Hindlimb muscle (tissue), 1 donor: ENCODE data around the gene CAPN10. TPM values are rescaled to one million over a fixed set of nuclear protein-coding genes. Genes with fewer than 3 reads are reported as not detected.

Experiments used
- DNase-seq: peaks from one replicate; pipeline ENCODE4 v3.0.0-alpha.2; 2013
- polyA plus RNA-seq: library from polyadenylated mRNA; unstranded; fragments of 120-200 nt; gene quantifications from one replicate; pipeline ENCODE4 v1.2.1, GENCODE V29; 2013; ENCODE audit not compliant: insufficient read length

The CAPN10 gene
- polyA plus RNA-seq, 1 donor, result 16.7 TPM

- DNase-seq, result no peak
Measured at GRCh38 chr2:240642061-240642805, 55.7 kb downstream of the CAPN10 start.

GRCh38 chr2:240642806-240643092 is 56.2 kb downstream of the CAPN10 start:
- no peak for DNase-seq

DNA sequence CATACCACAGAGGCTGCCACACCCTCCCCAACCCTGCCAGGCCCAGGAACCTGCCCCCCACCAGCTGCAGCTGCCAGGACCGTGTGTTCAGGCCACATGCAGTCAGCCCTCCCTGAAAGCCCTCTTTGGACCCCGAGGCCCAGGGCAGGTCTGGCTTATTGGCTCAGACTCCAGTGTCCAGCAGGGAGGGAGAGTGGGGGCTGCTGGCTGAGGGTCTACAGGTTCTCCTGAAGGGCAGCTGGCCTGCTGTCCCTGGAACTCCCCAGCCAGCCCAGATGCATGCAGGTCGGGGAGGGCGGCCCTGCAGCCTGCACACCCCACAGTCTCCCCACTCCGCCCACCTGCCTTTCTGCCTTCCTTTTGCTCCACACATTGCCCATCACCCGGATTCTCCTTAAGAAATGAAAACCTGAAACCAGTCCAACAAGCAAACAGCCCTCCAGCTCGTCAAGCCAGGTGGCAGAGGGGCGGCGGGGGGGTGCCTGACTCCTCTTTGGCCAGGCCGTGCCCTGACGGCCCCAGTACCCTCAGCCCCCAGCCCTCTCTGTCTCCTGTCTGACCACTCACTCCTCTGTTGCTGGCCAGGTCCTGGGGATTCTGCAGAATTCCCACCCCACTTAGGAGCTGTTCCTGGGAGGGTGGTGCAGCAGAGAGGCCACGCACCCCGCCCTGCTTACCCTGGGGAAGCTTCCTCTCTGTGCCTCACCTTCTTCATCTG is 56.7 kb downstream of the CAPN10 start:
- DNase-seq, result no peak

- no peak for DNase-seq
Measured at GRCh38 chr2:240643811-240644150, 57.2 kb downstream of the CAPN10 start.

DNA sequence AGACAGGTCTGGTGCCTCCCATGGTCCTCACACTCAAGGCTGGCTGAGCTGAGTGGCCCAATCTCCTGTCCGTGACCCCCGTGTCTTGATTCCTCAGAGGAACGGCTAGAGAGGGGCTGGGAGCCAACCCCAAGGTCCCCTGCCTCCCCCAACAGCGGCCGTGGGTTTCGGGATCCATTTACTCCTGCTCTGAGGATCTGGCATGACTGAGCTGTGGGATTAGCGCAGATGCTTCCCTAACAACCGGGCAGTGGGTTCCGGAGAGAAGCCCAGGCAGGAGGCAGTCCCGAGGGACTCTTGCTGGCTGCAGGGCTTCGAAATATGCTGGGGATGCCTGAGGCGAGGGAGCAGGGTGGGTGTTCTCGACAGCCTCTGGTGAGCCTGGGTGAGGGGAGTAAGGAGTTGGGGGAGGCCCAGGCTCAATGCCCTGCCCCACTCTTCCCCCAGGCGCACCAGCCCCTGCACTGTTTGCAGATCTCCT is 57.7 kb downstream of the CAPN10 start:
- DNase-seq, result no peak

- no peak for DNase-seq
Measured at GRCh38 chr2:240644859-240645301, 58.3 kb downstream of the CAPN10 start.

- no peak for DNase-seq
Measured at GRCh38 chr2:240645346-240645745, 58.8 kb downstream of the CAPN10 start.

DNA sequence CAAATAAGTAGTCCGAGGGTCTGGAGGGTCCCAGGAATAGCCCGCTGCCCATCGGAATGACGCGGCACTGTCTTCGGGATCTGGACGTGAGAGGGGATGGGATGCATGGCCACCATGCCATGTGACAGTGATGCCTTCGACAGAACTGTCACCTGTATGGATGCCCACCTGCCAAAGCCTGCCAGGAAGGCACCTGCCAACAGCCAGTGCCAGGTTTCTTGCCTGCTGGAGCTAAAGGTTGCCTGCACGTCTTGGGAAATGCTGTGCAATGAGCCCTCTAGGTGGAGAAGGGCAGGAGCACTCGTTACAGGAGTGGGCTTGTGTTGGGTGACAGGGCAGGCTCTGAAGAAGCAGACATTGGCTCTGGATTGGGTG is 59.3 kb downstream of the CAPN10 start:
- no peak for DNase-seq

- no peak for DNase-seq
Measured at GRCh38 chr2:240646176-240646899, 59.8 kb downstream of the CAPN10 start.

- no peak for DNase-seq
Measured at GRCh38 chr2:240646900-240647502, 60.5 kb downstream of the CAPN10 start.

- no peak for DNase-seq
Measured at GRCh38 chr2:240647503-240648154, 61.1 kb downstream of the CAPN10 start.

- DNase-seq, result no peak
Measured at GRCh38 chr2:240648155-240648649, 61.7 kb downstream of the CAPN10 start.

Other genes with a start within 250 kb of the CAPN10 start
- gene GPC1, start 151.1 kb upstream of the CAPN10 start, polyA plus RNA-seq, result 149 TPM
- gene ANKMY1, start 28.7 kb upstream of the CAPN10 start, polyA plus RNA-seq, result 11.4 TPM
- gene DUSP28, start 26.4 kb upstream of the CAPN10 start, polyA plus RNA-seq, result 12.6 TPM
- gene RNPEPL1, start 18.2 kb upstream of the CAPN10 start, polyA plus RNA-seq, result 35.0 TPM
- 2.5 TPM for gene GPR35, start 38.7 kb downstream of the CAPN10 start, polyA plus RNA-seq
- gene AQP12B, start 96.2 kb downstream of the CAPN10 start, polyA plus RNA-seq, result 1.6 TPM
- gene AQP12A, start 105.1 kb downstream of the CAPN10 start, polyA plus RNA-seq, result 0.74 TPM
- 4.4 TPM for gene KIF1A, start 233.5 kb downstream of the CAPN10 start, polyA plus RNA-seq